Measurements from ENCODE around the gene MAU2. TPM values are rescaled to one million over a fixed set of nuclear protein-coding genes. Genes with fewer than 3 reads are reported as not detected.
"Not testable (repeated sequence)": the region's sequence is repeated elsewhere in the genome, so short reads cannot be mapped to it uniquely, and the experiment has no call there.

The MAU2 gene
- total RNA-seq, 1 donor from 2014 or later, result 69.7 TPM

DNA sequence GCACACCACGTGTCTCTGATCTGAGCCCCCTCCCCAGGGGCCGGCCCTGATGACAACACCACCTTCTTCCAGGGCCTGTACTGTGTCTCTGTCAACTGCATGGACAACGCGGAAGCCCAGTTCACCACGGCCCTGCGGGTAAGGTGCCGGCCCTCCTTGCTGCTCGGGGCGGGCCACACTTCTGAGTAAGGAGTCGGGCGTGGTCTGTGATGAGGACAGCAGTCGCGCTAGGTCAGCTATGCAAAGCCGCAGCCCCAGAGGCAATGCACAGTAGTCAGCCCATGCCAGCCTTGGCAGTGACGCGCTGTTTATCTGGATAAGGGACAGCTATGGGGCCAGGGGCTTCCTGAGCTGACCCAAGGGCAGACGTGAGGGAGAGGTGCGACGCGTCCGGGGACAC lies 24.6 kb downstream of the MAU2 start:
- no peak overlapping the region for H3K27ac ChIP-seq
- no peak for DNase-seq
- no peak for TF ChIP-seq CTCF (IDR thresholded peaks at IDR 0.05)
- no peaks in the 10 kb centered on the region for H3K9me3 ChIP-seq
- H3K4me1 ChIP-seq, result no peaks in the 10 kb centered on the region
- no peak overlapping the region for H3K4me3 ChIP-seq
- intact Hi-C loops (cut with DNase I), result no loop called here
- H3K36me3 ChIP-seq, result peaks cover 100% of the 10 kb centered on the region
- no peaks in the 10 kb centered on the region for H3K27me3 ChIP-seq (ENCODE audit: low read depth)
- ATAC-seq, result no peak

DNA sequence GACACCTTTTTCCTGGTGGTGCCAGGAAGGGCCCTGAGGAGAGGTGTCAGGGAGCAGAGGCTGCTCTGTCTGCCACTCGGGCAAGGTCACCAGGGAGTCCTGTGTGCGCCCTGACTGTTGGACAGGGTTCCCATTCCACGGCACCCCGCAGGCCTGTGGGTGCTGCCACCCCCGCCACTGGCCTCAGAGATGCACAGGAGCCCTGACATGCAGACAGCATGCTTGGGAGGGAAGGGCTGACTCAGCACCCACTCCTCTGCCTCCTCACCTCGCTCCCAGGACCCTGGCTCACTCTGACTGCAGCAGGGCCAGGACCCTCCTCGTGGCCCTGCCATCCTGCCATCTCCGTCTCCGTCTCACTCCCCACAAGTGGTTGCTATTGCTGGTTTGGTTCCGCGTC lies 25.3 kb downstream of the MAU2 start:
- intact Hi-C loops (cut with DNase I), result no loop called here
- H3K27ac ChIP-seq, result no peak overlapping the region
- TF ChIP-seq CTCF (IDR thresholded peaks at IDR 0.05), result no peak

DNA sequence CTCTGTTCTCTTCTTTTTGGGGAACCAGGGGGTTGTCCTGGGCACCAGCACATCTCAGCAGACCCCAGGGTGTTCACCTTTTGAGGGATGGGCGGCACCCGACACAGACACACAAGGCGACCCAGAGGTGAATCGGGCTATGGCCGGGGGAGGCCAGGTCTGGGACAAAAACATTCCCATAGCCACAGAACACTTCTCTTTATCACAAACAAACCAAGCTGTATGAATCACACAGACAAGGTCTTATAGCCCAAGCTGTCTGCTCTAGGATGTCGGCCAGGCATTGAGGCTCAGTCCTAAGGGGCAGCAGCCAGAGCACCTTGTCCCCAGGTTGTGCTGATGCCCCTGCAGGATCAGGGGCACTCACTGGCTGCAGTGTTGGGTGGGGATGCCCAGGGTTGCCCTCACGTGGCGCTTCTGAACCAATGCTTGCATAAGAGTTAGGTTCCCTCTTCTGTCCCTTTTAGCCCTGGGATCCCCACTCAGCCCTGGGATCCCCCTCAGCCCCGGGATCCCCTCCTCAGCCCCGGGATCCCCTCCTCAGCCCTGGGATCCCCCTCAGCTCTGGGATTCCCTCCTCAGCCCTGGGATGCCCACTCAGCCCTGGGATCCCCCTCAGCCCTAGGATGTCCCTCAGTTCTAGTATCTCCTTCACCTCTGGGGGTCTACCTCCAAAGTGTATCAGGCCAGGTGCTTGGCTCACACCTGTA lies 26.9 kb downstream of the MAU2 start:
- Histone ChIP-seq H3K9me3 (no peaks in the 10 kb centered on the region), H3K36me3 (peaks cover 100% of the 10 kb centered on the region), H3K27me3 (ENCODE audit: low read depth) (no peaks in the 10 kb centered on the region), H3K4me1 (no peaks in the 10 kb centered on the region), H3K27ac (no peak overlapping the region), H3K4me3 (no peak overlapping the region)
- ATAC-seq (no peak), DNase-seq (no peak)
- TF ChIP-seq CTCF (IDR thresholded peaks at IDR 0.05), result no peak
- intact Hi-C loops (cut with DNase I), result no loop called here

More for the DNA sequence above, 25.3 kb downstream of the MAU2 start:
- no peaks in the 10 kb centered on the region for H3K9me3 ChIP-seq
- H3K4me1 ChIP-seq, result no peaks in the 10 kb centered on the region
- H3K36me3 ChIP-seq, result peaks cover 100% of the 10 kb centered on the region
- H3K27me3 ChIP-seq (ENCODE audit: low read depth), result no peaks in the 10 kb centered on the region
- ATAC-seq, result no peak
- no peak for DNase-seq
- H3K4me3 ChIP-seq, result no peak overlapping the region

- TF ChIP-seq CTCF (IDR thresholded peaks at IDR 0.05), result no peak
- intact Hi-C loops (cut with DNase I), result no loop called here
- no peaks in the 10 kb centered on the region for H3K9me3 ChIP-seq
- H3K27me3 ChIP-seq (ENCODE audit: low read depth), result no peaks in the 10 kb centered on the region
- H3K27ac ChIP-seq, result no peak overlapping the region
- H3K36me3 ChIP-seq, result peaks cover 100% of the 10 kb centered on the region
- no peak for DNase-seq
- no peak overlapping the region for H3K4me3 ChIP-seq
- H3K4me1 ChIP-seq, result no peaks in the 10 kb centered on the region
- ATAC-seq, result no peak
These were observed 27.6 kb downstream of the MAU2 start for GRCh38 chr19:19348266-19348665.

DNA sequence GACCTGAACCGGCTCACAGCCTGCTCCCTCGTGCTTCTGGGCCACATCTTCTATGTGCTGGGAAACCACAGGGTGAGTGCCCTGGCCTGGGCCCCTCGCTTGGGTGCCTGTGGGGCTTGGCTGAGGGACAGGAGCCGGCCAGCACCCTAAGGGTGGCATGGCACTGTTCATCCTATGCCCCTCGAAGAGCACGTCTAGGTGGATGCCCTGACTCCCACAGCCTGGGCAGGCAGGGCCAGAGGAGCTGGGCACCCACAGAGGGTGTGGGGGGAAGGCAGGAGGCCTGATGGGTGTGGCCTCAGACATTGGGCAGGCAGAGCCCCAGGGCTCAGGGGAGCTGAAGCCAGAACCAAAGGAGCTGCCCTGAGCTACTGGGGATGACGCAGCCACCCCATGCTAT lies 28.7 kb downstream of the MAU2 start:
- no peak for DNase-seq
- Histone ChIP-seq H3K4me3 (no peak overlapping the region), H3K9me3 (no peaks in the 10 kb centered on the region), H3K36me3 (peaks cover 100% of the 10 kb centered on the region), H3K27me3 (ENCODE audit: low read depth) (no peaks in the 10 kb centered on the region), H3K27ac (no peak overlapping the region), H3K4me1 (no peaks in the 10 kb centered on the region)
- intact Hi-C loops (cut with DNase I), result no loop called here
- TF ChIP-seq CTCF (IDR thresholded peaks at IDR 0.05), result no peak
- no peak for ATAC-seq

DNA sequence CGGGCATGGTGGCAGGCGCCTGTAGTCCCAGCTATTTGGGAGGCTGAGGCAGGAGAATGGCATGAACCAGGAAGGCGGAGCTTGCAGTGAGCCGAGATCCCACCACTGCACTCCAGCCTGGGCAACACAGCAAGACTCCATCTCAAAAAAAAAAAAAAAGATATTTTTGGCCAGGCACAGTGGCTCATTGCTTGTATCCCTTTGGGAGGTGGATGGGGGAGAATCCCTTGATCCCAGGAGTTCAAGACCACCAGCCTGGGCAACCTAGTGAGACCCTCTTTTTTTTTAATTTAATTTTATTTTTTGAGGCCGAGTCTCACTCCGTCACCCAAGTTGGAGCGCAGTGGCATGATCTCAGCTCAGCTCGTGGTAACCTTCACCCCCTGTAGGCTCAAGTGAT lies 30.1 kb downstream of the MAU2 start:
- intact Hi-C loops (cut with DNase I), result not testable (repeated sequence)

More for the DNA sequence above, 30.1 kb downstream of the MAU2 start:
- H3K4me1 ChIP-seq; H3K9me3 ChIP-seq; H3K27ac ChIP-seq; H3K27me3 ChIP-seq (ENCODE audit: low read depth); ATAC-seq; H3K4me3 ChIP-seq; DNase-seq: not testable (repeated sequence)
- H3K36me3 ChIP-seq, result peaks cover 100% of the 10 kb centered on the region
